Mammary epithelial cell (primary cell): ENCODE results near the gene PPM1B.

Experiments
- CTCF ChIP-seq, 2 donors: IDR thresholded peaks in 1 of 2; conservative IDR thresholded peaks in 1 of 2; 2 replicates each; pipeline ENCODE4 v1.5.1; 2011 to 2012; ENCODE audit warnings: inconsistent platforms in 2 of 2, low read length in 2 of 2, mild to moderate bottlenecking in 2 of 2, control low read depth in 1 of 2, low read depth in 1 of 2; ENCODE audit not compliant: insufficient read depth in 1 of 2; ENCODE audit errors: extremely low read depth in 1 of 2
- EZH2 ChIP-seq: IDR thresholded peaks from 2 replicates; pipeline ENCODE4 v1.6.1; 2012; ENCODE audit warnings: low read length, inconsistent platforms, borderline replicate concordance

GRCh38 chr2:44280869-44281268 lies 112.2 kb downstream of the PPM1B start:
- TF ChIP-seq CTCF (conservative IDR thresholded peaks at IDR 0.05 in 1 of 2, IDR thresholded peaks at IDR 0.05 in 1 of 2; ENCODE audit: extremely low read depth in 1 of 2, insufficient read depth in 1 of 2, low read depth in 1 of 2, low read length in 2 of 2) (no peak), EZH2 (no peak)
